GM18909 (cell line): ENCODE data around the gene TIMM44.
"Not testable (repeated sequence)": the region's sequence is repeated elsewhere in the genome, so short reads cannot be mapped to it uniquely, and the experiment has no call there.

Experiments used
- ATAC-seq: cut with Tn5 transposase; IDR thresholded peaks from one replicate; pipeline ENCODE4 v1.9.1; 2021; ENCODE audit warnings: mild to moderate bottlenecking; ENCODE audit not compliant: unreplicated experiment, poor library complexity

Gene TIMM44

DNA sequence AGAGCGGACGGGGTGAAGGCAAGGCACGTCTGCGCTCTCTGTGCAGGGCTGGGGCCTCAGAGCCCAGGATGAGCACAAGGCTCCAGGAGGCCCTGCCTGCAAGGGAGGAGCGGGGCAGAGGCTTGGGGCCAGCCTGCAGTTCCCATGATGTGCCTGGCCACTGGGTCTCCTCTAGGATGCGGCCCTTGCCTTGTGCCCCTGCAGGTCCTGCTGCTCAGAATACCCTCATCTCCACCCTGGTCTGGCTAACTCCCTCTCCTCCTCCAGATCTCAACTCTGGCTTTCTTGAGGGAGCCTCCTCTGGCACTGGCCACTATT is 34.2 kb upstream of the TIMM44 start:
- ATAC-seq: no peak

DNA sequence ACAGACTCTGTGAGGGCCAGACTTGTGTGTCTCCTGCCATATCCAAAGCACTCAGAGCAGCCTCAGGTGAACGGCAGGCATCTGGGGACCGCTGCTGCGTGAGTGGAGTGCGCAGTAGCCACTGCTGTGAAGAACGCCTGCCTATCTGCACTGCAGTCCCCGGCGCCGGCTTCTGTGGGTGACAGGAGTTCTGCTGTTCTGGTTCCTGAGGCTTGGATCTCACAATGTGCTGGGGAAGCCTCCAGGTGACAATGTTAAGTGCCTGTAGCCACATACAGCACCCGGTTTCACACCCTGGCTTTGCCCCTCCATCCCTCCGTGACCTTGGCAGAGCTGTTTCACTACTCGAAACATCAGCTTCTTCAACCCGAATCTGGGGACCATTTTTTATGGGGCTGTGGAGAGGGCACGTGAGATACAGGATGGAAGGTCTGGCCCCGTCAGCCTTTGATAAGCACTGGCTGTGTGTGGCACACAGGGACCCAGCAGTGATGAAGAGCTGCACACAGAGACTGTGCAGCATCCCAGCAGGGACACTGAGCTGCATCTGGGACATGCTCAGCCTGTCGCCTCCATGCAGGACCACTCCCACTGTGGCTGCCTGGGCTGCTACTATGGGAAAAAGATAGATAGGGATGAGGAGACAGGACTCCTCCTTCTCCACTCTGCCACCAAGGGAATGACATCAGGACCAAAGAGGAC is 33.7 kb upstream of the TIMM44 start:
- ATAC-seq: no peak

- ATAC-seq: no peak
These were observed 33.0 kb upstream of the TIMM44 start for GRCh38 chr19:7976461-7976860.

- no peak for ATAC-seq
These were observed 31.6 kb upstream of the TIMM44 start for GRCh38 chr19:7975037-7975436.

- ATAC-seq: no peak
These were observed 30.4 kb upstream of the TIMM44 start for GRCh38 chr19:7973883-7974282.

GRCh38 chr19:7971553-7972520 is 28.4 kb upstream of the TIMM44 start:
- ATAC-seq: no peak

DNA sequence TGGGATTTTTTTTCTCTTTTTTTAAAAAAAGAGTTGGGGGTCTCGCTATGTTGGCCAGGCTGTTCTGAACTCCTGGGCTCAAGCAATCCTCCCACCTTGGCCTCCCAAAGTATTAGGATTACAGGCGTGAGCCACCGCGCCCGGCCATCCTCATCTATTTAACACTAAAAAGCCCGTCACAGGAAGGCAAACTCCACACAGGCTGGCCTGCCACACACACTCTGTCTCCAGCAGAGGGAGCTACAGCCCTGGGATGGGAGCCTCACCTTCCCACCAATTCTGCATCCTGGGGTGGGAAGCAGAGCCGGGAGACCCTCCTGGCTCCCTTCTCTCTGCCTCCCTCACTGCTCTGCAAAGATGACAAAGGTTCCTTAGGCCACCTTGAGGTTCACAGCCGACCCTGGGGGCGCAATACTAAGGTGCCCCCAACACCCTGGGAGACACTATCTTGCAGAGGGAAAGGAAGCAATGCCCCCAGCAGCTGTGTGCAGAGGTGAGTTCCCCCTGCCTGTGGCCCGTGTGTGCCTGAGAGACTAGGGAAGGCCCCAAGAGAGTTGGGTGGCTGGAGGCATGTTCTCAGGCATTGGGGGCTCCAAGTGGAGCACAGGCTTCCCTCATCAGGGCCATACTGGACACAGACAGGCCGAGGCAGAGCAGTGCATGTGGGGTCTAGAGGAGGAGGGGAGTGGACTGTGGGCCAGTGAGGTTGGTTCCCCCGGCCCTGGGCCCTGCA is 27.4 kb upstream of the TIMM44 start:
- no peak for ATAC-seq

DNA sequence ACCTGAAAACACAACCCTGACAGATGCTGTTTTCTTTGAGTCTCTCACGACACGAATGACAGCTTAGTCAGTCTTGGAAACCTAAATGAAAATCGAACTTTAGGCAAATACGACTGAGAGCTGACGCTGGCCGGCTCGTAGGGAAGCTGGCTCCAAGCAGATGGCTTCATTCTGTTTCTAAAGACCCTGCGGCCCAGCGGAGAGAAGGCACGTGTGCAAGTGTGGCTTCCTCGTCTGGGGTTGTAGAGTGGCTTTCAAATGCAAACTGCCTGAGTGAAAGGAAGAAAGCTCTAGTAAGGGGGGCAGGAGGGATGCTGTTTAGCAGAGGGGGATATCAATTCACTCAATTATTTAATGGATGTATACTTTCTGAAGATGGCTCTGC is 26.1 kb upstream of the TIMM44 start:
- no peak for ATAC-seq

- ATAC-seq: no peak
These were observed 25.5 kb upstream of the TIMM44 start for GRCh38 chr19:7968796-7969554.

DNA sequence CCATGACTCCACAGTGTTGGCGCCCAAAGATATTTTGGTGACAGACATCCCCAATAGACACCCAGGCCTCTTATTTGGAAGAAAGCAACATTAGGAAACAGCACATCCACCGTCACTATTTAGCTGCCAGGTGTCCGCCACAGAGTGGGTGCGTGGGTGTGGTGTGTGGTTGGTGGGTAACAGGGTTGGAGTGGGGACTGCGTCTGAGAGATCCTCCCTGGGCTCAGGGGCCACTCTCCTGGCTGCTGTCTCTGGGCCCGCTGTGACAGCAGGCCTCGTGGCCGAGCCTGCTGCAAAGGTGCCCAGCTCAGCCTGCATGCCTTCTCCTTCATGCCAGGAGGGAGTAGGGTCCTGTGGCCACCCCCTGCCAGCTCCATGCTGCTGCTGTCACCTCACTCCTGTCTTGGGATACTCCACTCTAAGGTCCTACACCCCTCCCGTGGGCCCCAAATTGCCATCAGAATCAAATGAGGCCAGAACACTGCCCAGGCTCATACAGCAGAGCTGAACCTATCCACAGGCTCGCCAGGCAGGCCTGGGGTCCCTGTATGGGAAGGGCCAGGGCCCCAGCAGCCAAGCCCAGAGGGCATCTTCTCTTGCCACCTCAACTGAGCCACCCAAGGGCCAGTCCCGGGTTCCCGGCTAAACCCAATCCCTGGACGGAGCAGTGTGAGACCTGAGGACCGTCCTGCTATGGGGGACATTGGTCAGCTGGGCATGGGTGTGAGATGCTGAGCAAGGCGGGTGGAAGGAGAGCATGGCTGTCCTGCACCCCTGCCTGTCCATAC is 24.7 kb upstream of the TIMM44 start:
- ATAC-seq: no peak

- ATAC-seq: no peak
These were observed 22.6 kb upstream of the TIMM44 start for GRCh38 chr19:7965921-7966665.

- ATAC-seq: no peak
These were observed 21.9 kb upstream of the TIMM44 start for GRCh38 chr19:7965259-7965841.

GRCh38 chr19:7963566-7963965 is 20.1 kb upstream of the TIMM44 start:
- no peak for ATAC-seq

DNA sequence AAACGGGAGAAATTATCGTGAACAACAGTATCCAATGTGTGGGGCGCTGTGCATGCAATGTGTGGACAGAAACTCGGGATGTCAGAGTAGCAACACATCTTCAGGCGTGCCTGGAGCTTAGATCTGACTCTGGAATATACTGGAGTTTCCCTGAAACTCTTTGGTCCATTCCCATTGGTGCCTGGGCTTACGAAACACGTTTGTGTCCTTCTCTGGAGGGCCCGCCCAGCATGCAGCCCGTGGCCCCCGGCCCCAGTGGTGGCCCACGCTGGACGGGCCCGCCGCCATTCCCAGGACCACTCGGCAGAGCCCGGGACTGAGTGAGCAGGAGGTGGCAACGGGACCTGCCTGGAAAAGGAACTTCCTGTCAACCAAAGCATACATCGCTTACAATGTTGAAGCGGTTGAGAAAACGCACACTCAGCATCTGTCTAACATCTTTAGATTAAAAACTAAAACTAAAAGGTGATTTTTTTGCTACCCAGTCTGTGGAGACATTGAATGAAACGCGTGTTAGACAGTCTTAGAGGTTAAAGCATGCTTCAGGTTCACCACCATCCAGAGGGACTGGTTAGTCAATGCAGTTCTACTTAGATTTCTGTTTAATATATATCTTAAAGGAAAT is 19.3 kb upstream of the TIMM44 start:
- ATAC-seq: no peak

DNA sequence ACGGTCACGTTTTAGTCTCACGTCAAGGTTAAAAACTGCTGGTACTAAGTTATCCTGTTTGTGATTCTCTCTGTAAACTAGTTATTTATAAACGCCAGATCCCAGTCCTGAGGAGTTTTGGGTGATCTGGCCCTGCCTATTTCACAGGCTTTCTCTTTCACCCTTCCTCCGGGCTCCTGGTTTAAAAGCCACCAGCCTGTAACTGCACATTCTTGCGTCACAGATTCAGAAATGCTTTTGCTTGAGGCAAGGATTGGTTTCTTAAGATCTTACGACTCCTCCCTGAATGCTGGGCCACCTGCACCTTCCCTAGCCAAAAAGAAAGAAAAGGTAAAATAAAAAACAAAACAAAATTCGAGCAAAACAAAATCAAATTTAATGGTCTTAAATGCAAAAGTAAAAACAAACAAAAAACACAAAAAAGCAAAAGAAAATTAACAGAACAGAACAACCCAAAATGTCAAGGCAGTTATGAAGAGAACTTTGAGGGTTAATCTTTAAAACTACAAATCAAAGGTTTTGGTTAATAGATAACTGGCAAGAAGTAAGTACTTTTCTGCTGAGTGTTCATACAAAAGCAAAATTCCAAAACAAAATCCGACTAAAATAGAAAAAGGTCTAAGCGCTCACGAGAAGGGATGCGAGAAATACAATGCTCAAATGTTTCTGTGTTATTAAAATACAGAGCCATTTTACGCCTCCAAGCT is 18.6 kb upstream of the TIMM44 start:
- ATAC-seq: no peak

DNA sequence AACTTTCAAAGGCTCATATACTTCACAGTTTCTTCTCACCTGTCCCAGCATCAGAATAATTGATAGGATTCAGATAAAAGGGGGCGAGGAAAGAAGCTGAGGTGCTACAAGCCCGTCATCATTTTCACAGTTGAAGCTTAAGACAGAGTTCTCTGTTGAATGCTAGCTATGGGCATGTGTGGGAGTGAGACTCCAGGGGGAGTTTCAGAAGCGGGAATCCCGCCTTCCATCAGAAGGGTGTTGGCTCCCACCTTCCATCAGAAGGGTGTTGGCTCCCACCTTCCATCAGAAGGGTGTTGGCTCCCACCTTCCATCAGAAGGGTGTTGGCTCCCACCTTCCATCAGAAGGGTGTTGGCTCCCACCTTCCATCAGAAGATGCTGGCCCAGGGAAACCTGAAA is 17.6 kb upstream of the TIMM44 start:
- not testable (repeated sequence) for ATAC-seq

DNA sequence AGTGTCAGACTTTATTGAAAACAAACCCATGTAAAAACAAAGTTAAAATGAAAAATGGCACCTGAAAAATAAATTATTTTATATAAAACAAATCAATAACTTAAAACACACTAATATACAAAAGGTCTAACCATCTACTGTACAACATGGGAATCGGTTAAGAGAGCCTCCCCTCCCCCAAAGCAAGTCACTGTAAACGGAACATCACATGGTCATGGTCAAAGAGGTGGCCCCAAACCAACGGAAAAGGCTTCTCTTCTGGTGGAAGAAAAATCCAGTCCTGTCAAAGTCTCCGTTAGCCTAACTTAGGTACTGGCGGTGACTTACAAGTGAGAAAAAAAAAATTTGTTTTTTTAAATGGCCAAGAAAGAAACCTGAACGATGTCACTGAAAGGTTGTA is 15.7 kb upstream of the TIMM44 start:
- no peak for ATAC-seq

- ATAC-seq: no peak
These were observed 12.2 kb upstream of the TIMM44 start for GRCh38 chr19:7955696-7956095.
